HepG2 (cell line): ENCODE results near the gene ZNF385B. TPM values are rescaled to one million over a fixed set of nuclear protein-coding genes. Genes with fewer than 3 reads are reported as not detected.

Experiments
- ATAC-seq: fragments of 200-7000 bp; cut with Tn5 transposase; 3 replicates; pipeline ENCODE4 v1.9.1; 2020; ENCODE audit warnings: mild to moderate bottlenecking, moderate library complexity
- BruUV-seq: library from RNA; stranded (reverse); fragments of 400-500 nt; replicated peaks from 2 replicates; lab custom pipeline; 2021; lab: Mats Ljungman, UMichigan
- CTCF ChIA-PET: fragments of 300-600 bp; formaldehyde crosslinking; extraction: SDS; loops from one replicate; lab custom pipeline; 2021; ENCODE audit warnings: low total read pairs, inconsistent platforms, low intra/inter-chr PET ratio; lab: Yijun Ruan, JAX
- POLR2A ChIA-PET: fragments of 350-600 bp; sonication (Branson Sonifier 250); formaldehyde crosslinking; loops from one replicate; lab custom pipeline; 2020; ENCODE audit warnings: antibody characterized with exemption, inconsistent platforms; lab: Yijun Ruan, JAX
- DNase-seq: peaks from one replicate; pipeline ENCODE4 v3.0.0-alpha.2; 2015; ENCODE audit warnings: low spot score
- FAIRE-seq: peaks from 3 replicates; lab custom pipeline; 2011; peaks lifted over from hg19 to GRCh38; lab: Jason Lieb, UNC
- H2AFZ ChIP-seq: one replicate; pipeline ENCODE4 v1.6.1; 2011; ENCODE audit warnings: low read length, inconsistent platforms
- H3K27ac ChIP-seq: fragments of 300-600 bp; 3 replicates; pipeline ENCODE4 v1.8.0; 2011; ENCODE audit warnings: mixed run types, mild to moderate bottlenecking, mixed read lengths, low read length, inconsistent platforms; ENCODE audit not compliant: insufficient read depth; ENCODE audit errors: extremely low read length
- H3K27me3 ChIP-seq, 2 experiments: fragments of 200-600 bp in 1 of 2; 2 replicates in 1 of 2; 3 replicates in 1 of 2; pipeline versions ENCODE4 v1.6.0 to v1.8.0; 2011; ENCODE audit warnings: low read length in 2 of 2, mild to moderate bottlenecking in 2 of 2, moderate library complexity in 2 of 2, inconsistent platforms in 1 of 2; ENCODE audit not compliant: insufficient read depth in 2 of 2, control insufficient read depth in 1 of 2
- H3K36me3 ChIP-seq, 2 experiments: fragments of 200-600 bp in 1 of 2; replicated peaks in 1 of 2; 2 replicates in 1 of 2; 3 replicates in 1 of 2; pipeline versions ENCODE4 v1.5.1 to v1.8.0; 2011; ENCODE audit warnings: low read length in 2 of 2, inconsistent platforms in 1 of 2; ENCODE audit not compliant: insufficient read depth in 2 of 2, control insufficient read depth in 1 of 2
- H3K4me1 ChIP-seq: 2 replicates; pipeline ENCODE4 v1.5.1; 2012; ENCODE audit warnings: low read length, inconsistent platforms; ENCODE audit not compliant: insufficient read depth
- H3K4me2 ChIP-seq: 2 replicates; pipeline ENCODE4 v1.6.0; 2011; ENCODE audit warnings: low read depth, low read length, inconsistent platforms
- H3K4me3 ChIP-seq, 3 experiments: fragments of 200-600 bp in 1 of 3; sonication (generic), shearing (Covaris generic) in 1 of 3; replicated peaks in 1 of 3; 2 replicates each; pipeline ENCODE4 v1.5.1; 2011 to 2016; ENCODE audit warnings: low read length in 3 of 3, inconsistent platforms in 2 of 3, low read depth in 2 of 3, mild to moderate bottlenecking in 2 of 3, control low read depth in 1 of 3, mixed read lengths in 1 of 3; ENCODE audit not compliant: insufficient read depth in 1 of 3
- H3K79me2 ChIP-seq: one replicate; pipeline ENCODE4 v1.6.1; 2011; ENCODE audit warnings: low read length, inconsistent platforms; ENCODE audit not compliant: insufficient read depth
- H3K9ac ChIP-seq: 2 replicates; pipeline ENCODE4 v1.6.0; 2011; ENCODE audit warnings: mild to moderate bottlenecking, low read depth, low read length, inconsistent platforms; ENCODE audit not compliant: insufficient read depth
- H3K9me3 ChIP-seq: 2 replicates; pipeline ENCODE4 v1.5.1; 2012; ENCODE audit warnings: mild to moderate bottlenecking, low read length
- H4K20me1 ChIP-seq: 2 replicates; pipeline ENCODE4 v1.6.0; 2011; ENCODE audit warnings: inconsistent platforms, mild to moderate bottlenecking, low read length, moderate library complexity; ENCODE audit not compliant: insufficient read depth
- DNMT1 ChIP-seq: sonication (generic); formaldehyde crosslinking; IDR thresholded peaks from 2 replicates; pipeline ENCODE4 v1.5.1; 2020; ENCODE audit warnings: mild to moderate bottlenecking, missing genetic modification reagents
- ZNF17 ChIP-seq: sonication (generic); formaldehyde crosslinking; IDR thresholded peaks from 2 replicates; pipeline ENCODE4 v1.5.0; 2020; ENCODE audit warnings: mild to moderate bottlenecking, missing genetic modification reagents
- ZNF260 ChIP-seq: sonication (generic); formaldehyde crosslinking; IDR thresholded peaks from 2 replicates; pipeline ENCODE4 v1.4.0; 2020; ENCODE audit warnings: missing genetic modification reagents, low read depth, mild to moderate bottlenecking, borderline replicate concordance
- ZNF687 ChIP-seq: sonication (generic); formaldehyde crosslinking; IDR thresholded peaks from 2 replicates; pipeline ENCODE4 v1.5.1; 2020; ENCODE audit warnings: mild to moderate bottlenecking, missing genetic modification reagents, moderate library complexity
- WGBS: methylation state at CpG from one replicate; pipeline ENCODE4 v1.1.6; 2017; ENCODE audit warnings: low lambda C conversion rate; 5-methylcytosine and 5-hydroxymethylcytosine counted together
- in situ Hi-C: cut with HindIII; loops from 2 replicates; pipeline ENCODE4 v1.10.0; 2017; ENCODE audit warnings: low pct_unique_long_range_greater_than_20kb; ENCODE audit not compliant: extremely low pct_ligation_motif_present
- intact Hi-C: fragments of 100-400 bp; cut with micrococcal nuclease; formaldehyde crosslinking; loops from one replicate; pipeline ENCODE4 v1.10.0; 2022; ENCODE audit not compliant: unreplicated experiment
- polyA plus RNA-seq, 8 experiments: library from polyadenylated mRNA; depleted of rRNA in 3 of 8; stranded (reverse) in 7 of 8; unstranded in 1 of 8; fragments of >200 nt; fragmentation: Illumina TruSeq in 4 of 8; extraction: Trizol in 4 of 8; gene quantifications; 2 replicates each; pipeline versions ENCODE4 v1.2.1 to v1.2.3, GENCODE V29; 2011 to 2016; ENCODE audit warnings: low read depth in 4 of 8, missing spikeins in 1 of 8, mixed read lengths in 1 of 8; ENCODE audit not compliant: insufficient read depth in 1 of 8
- total RNA-seq, 5 experiments: library from RNA; depleted of rRNA; stranded (reverse); fragments of >200 nt; fragmentation: Illumina TruSeq; extraction: Trizol; gene quantifications; 2 replicates each; pipeline ENCODE4 v1.2.3, GENCODE V29; 2016; ENCODE audit warnings: low read depth in 1 of 5

Gene ZNF385B
- total and polyA plus RNA-seq, 2 of the 13 experiments (the other 11 are each of a cell fraction or from before 2014, with no cell fraction given), result 3.3 to 6.7 TPM

- Histone ChIP-seq H3K4me3 (no peak overlapping the region), H3K4me2 (no peak overlapping the region), H3K9ac (no peak overlapping the region), H3K9me3 (no peaks in the 10 kb centered on the region), H3K27me3 (no peaks in the 10 kb centered on the region), H4K20me1 (no peaks in the 10 kb centered on the region), H3K79me2 (no peaks in the 10 kb centered on the region), H3K36me3 (no peaks in the 10 kb centered on the region), H3K27ac (no peak overlapping the region), H3K4me1 (no peaks in the 10 kb centered on the region), H2AFZ (no peak overlapping the region)
- ChIA-PET POLR2A (no interaction called here), CTCF (no interaction called here)
- BruUV-seq, result no TSS peak
- in situ Hi-C loops (no loop called here), intact Hi-C loops (no loop called here)
- ATAC-seq (no peak), FAIRE-seq (no peak), DNase-seq (no peak)
- no peak for TF ChIP-seq ZNF260 (CRISPR knock-in tag)
- no peak for TF ChIP-seq ZNF687 (CRISPR knock-in tag)
- TF ChIP-seq ZNF17 (CRISPR knock-in tag), result no peak
- no peak for TF ChIP-seq DNMT1 (CRISPR knock-in tag)
- 1% methylated on average over 5 of the region's 5 CpGs for WGBS
Measured at GRCh38 chr2:179796213-179797007, 65.0 kb downstream of the ZNF385B start.
